ENCODE measurements around the gene HYDIN.

GRCh38 chr16:70767377-70768202 is 462.9 kb downstream of the HYDIN start:
- TF ChIP-seq POLR2A (IDR thresholded peaks at IDR 0.05), result no peak
- TF ChIP-seq CTCF (IDR thresholded peaks at IDR 0.05), result no peak

Measured in adrenal gland (tissue), 5 donors.